ENCODE measurements around the gene C21orf58. TPM values are rescaled to one million over a fixed set of nuclear protein-coding genes. Genes with fewer than 3 reads are reported as not detected.

Gene C21orf58
- total RNA-seq, 1 donor from 2014 or later, result 2.9 TPM

- no peaks in the 10 kb centered on the region for H3K27me3 ChIP-seq
- H3K9me3 ChIP-seq, result no peaks in the 10 kb centered on the region
- no peak for DNase-seq (ENCODE audit: extremely low spot score in 2 of 2)
- H3K4me1 ChIP-seq, result no peaks in the 10 kb centered on the region
- no peak overlapping the region for H3K27ac ChIP-seq
- no peak for TF ChIP-seq POLR2AphosphoS5 (IDR thresholded peaks at IDR 0.05; ENCODE audit: insufficient read depth in 1 of 2, low read depth in 1 of 2)
- no peak for TF ChIP-seq CTCF (IDR thresholded peaks at IDR 0.05)
- TF ChIP-seq POLR2A (IDR thresholded peaks at IDR 0.05), result no peak
- no peak overlapping the region for H3K4me3 ChIP-seq
- intact Hi-C loops (cut with DNase I), result no loop called here
- H3K36me3 ChIP-seq, result peaks cover 0 to 68% of the 10 kb centered on the region in 2 donors
Measured at GRCh38 chr21:46354046-46354445, 30.4 kb upstream of the C21orf58 start.

GRCh38 chr21:46352913-46353312, 29.2 kb upstream of the C21orf58 start:
- no peaks in the 10 kb centered on the region for H3K27me3 ChIP-seq
- no peaks in the 10 kb centered on the region for H3K4me1 ChIP-seq
- no peak for TF ChIP-seq POLR2AphosphoS5 (IDR thresholded peaks at IDR 0.05; ENCODE audit: insufficient read depth in 1 of 2, low read depth in 1 of 2)
- TF ChIP-seq CTCF (IDR thresholded peaks at IDR 0.05), result no peak
- TF ChIP-seq POLR2A (IDR thresholded peaks at IDR 0.05), result no peak
- H3K9me3 ChIP-seq, result no peaks in the 10 kb centered on the region
- no peak overlapping the region for H3K27ac ChIP-seq
- intact Hi-C loops (cut with DNase I), result no loop called here
- H3K4me3 ChIP-seq, result no peak overlapping the region
- no peak for DNase-seq (ENCODE audit: extremely low spot score in 2 of 2)
- H3K36me3 ChIP-seq, result peaks cover 0 to 79% of the 10 kb centered on the region in 2 donors

GRCh38 chr21:46352164-46352515, 28.5 kb upstream of the C21orf58 start:
- Histone ChIP-seq H3K27me3 (no peaks in the 10 kb centered on the region), H3K4me1 (no peaks in the 10 kb centered on the region), H3K27ac (no peak overlapping the region), H3K9me3 (no peaks in the 10 kb centered on the region), H3K36me3 (peaks cover 0 to 81% of the 10 kb centered on the region in 2 donors), H3K4me3 (no peak overlapping the region)
- TF ChIP-seq POLR2A (IDR thresholded peaks at IDR 0.05) (no peak), CTCF (IDR thresholded peaks at IDR 0.05) (no peak), POLR2AphosphoS5 (IDR thresholded peaks at IDR 0.05; ENCODE audit: insufficient read depth in 1 of 2, low read depth in 1 of 2) (no peak)
- intact Hi-C loops (cut with DNase I), result no loop called here
- DNase-seq (ENCODE audit: extremely low spot score in 2 of 2), result no peak

GRCh38 chr21:46351476-46352163, 27.9 kb upstream of the C21orf58 start:
- peaks cover 0 to 83% of the 10 kb centered on the region in 2 donors for H3K36me3 ChIP-seq
- H3K27ac ChIP-seq, result no peak overlapping the region

More at GRCh38 chr21:46351476-46352163, 27.9 kb upstream of the C21orf58 start:
- Histone ChIP-seq H3K4me3 (no peak overlapping the region), H3K9me3 (no peaks in the 10 kb centered on the region), H3K27me3 (no peaks in the 10 kb centered on the region), H3K4me1 (no peaks in the 10 kb centered on the region)
- intact Hi-C loops (cut with DNase I), result no loop called here
- TF ChIP-seq POLR2AphosphoS5 (IDR thresholded peaks at IDR 0.05; ENCODE audit: insufficient read depth in 1 of 2, low read depth in 1 of 2) (no peak), CTCF (IDR thresholded peaks at IDR 0.05) (no peak), POLR2A (IDR thresholded peaks at IDR 0.05) (no peak)
- no peak for DNase-seq (ENCODE audit: extremely low spot score in 2 of 2)
